CD4-positive, alpha-beta T cell treated with Interferon alpha-2 for 1 hour (primary cell): ENCODE measurements around the gene HIPK1.

ENCODE experiments used
- DNase-seq, 2 donors: peaks; one replicate each; pipeline ENCODE4 v3.0.0-alpha.2; 2020 to 2022

Gene HIPK1

GRCh38 chr1:113913887-113914664 lies 15.0 kb upstream of the HIPK1 start:
- no peak for DNase-seq

GRCh38 chr1:113916974-113917373 lies 12.2 kb upstream of the HIPK1 start:
- DNase-seq = no peak

GRCh38 chr1:113917400-113918082 lies 11.6 kb upstream of the HIPK1 start:
- DNase-seq = no peak

GRCh38 chr1:113918243-113918642 lies 10.9 kb upstream of the HIPK1 start:
- no peak for DNase-seq

- no peak for DNase-seq
These were observed 6.2 kb upstream of the HIPK1 start for GRCh38 chr1:113922957-113923356.

GRCh38 chr1:113924473-113924872 lies 4.7 kb upstream of the HIPK1 start:
- no peak for DNase-seq

GRCh38 chr1:113928187-113928930 lies 765 bp upstream of the HIPK1 start:
- DNase-seq = no peak

- DNase-seq = peak; percentile 82 to 84
These were observed 800 bp downstream of the HIPK1 start for GRCh38 chr1:113929750-113930498.

- DNase-seq = peak; percentile 89 to 92
These were observed 1.5 kb downstream of the HIPK1 start for GRCh38 chr1:113930499-113931161.

- peak in 1 of 2 donors; percentile 70 for DNase-seq
These were observed 2.3 kb downstream of the HIPK1 start for GRCh38 chr1:113931451-113931851.

GRCh38 chr1:113934006-113934405 lies 4.9 kb downstream of the HIPK1 start:
- no peak for DNase-seq

GRCh38 chr1:113934511-113935055 lies 5.5 kb downstream of the HIPK1 start:
- no peak for DNase-seq

- no peak for DNase-seq
These were observed 6.1 kb downstream of the HIPK1 start for GRCh38 chr1:113935176-113935575.

GRCh38 chr1:113935970-113936369 lies 6.8 kb downstream of the HIPK1 start:
- DNase-seq = peak in 1 of 2 donors; percentile 43

- no peak for DNase-seq
These were observed 8.0 kb downstream of the HIPK1 start for GRCh38 chr1:113937146-113937545.

- no peak for DNase-seq
These were observed 9.1 kb downstream of the HIPK1 start for GRCh38 chr1:113938192-113938591.

GRCh38 chr1:113940365-113941244 lies 11.5 kb downstream of the HIPK1 start:
- peak; percentile 45 to 69 for DNase-seq

- DNase-seq = no peak
These were observed 12.1 kb downstream of the HIPK1 start for GRCh38 chr1:113941245-113941559.

- no peak for DNase-seq
These were observed 13.4 kb downstream of the HIPK1 start for GRCh38 chr1:113942527-113942926.

- no peak for DNase-seq
These were observed 14.1 kb downstream of the HIPK1 start for GRCh38 chr1:113943028-113943811.
